Measurements from ENCODE around the gene CYBA. TPM values are rescaled to one million over a fixed set of nuclear protein-coding genes. Genes with fewer than 3 reads are reported as not detected.

Gene CYBA
- total and polyA plus RNA-seq, 2 of the 13 experiments (the other 11 are each of a cell fraction or from before 2014, with no cell fraction given), result 196 to 250 TPM

- TF ChIP-seq RAD51 (IDR thresholded peaks at IDR 0.05; ENCODE audit: borderline replicate concordance), result no peak
- TF ChIP-seq ZNF75D (CRISPR knock-in tag; IDR thresholded peaks at IDR 0.05; ENCODE audit: borderline replicate concordance), result no peak
- TF ChIP-seq ZNF329 (CRISPR knock-in tag; IDR thresholded peaks at IDR 0.05; ENCODE audit: low read depth), result no peak
- TF ChIP-seq RNF2 (conservative IDR thresholded peaks at IDR 0.05; ENCODE audit: low read depth), result no peak
- TF ChIP-seq SP140L (CRISPR knock-in tag; IDR thresholded peaks at IDR 0.05; ENCODE audit: borderline replicate concordance), result no peak
- no peak for TF ChIP-seq DNMT1 (CRISPR knock-in tag; IDR thresholded peaks at IDR 0.05)
- TF ChIP-seq ZBTB38 (CRISPR knock-in tag; IDR thresholded peaks at IDR 0.05), result no peak
- peak; percentile 71 for TF ChIP-seq STAG1 (CRISPR knock-in tag; IDR thresholded peaks at IDR 0.05)
- TF ChIP-seq ZNF143 (CRISPR knock-in tag; IDR thresholded peaks at IDR 0.05), result no peak
- no peak for TF ChIP-seq ZNF564 (CRISPR knock-in tag; IDR thresholded peaks at IDR 0.05)
- TF ChIP-seq SMAD1 (CRISPR knock-in tag; IDR thresholded peaks at IDR 0.05; ENCODE audit: borderline replicate concordance, low read depth), result no peak
- TF ChIP-seq ZBTB25 (CRISPR knock-in tag; IDR thresholded peaks at IDR 0.05), result no peak
- TF ChIP-seq KLF15 (CRISPR knock-in tag; IDR thresholded peaks at IDR 0.05; ENCODE audit: borderline replicate concordance), result no peak
- TF ChIP-seq NFKB2 (CRISPR knock-in tag; IDR thresholded peaks at IDR 0.05; ENCODE audit: borderline replicate concordance), result no peak
- TF ChIP-seq ZNF879 (CRISPR knock-in tag; IDR thresholded peaks at IDR 0.05), result no peak
- no peak for TF ChIP-seq TEF (CRISPR knock-in tag; IDR thresholded peaks at IDR 0.05)
- no peak for TF ChIP-seq FOXK1 (CRISPR knock-in tag; IDR thresholded peaks at IDR 0.05; ENCODE audit: borderline replicate concordance, low read depth)
- TF ChIP-seq SRSF9 (IDR thresholded peaks at IDR 0.05; ENCODE audit: borderline replicate concordance, insufficient read depth, low read depth, low read length, poor library complexity, severe bottlenecking), result no peak
- TF ChIP-seq EHMT2 (IDR thresholded peaks at IDR 0.05; ENCODE audit: borderline replicate concordance, low read depth, low read length), result no peak
- TF ChIP-seq ZBTB7B (CRISPR knock-in tag; IDR thresholded peaks at IDR 0.05), result no peak
- no peak for TF ChIP-seq ZNF562 (CRISPR knock-in tag; IDR thresholded peaks at IDR 0.05; ENCODE audit: borderline replicate concordance)
- TF ChIP-seq, protein P1, sequence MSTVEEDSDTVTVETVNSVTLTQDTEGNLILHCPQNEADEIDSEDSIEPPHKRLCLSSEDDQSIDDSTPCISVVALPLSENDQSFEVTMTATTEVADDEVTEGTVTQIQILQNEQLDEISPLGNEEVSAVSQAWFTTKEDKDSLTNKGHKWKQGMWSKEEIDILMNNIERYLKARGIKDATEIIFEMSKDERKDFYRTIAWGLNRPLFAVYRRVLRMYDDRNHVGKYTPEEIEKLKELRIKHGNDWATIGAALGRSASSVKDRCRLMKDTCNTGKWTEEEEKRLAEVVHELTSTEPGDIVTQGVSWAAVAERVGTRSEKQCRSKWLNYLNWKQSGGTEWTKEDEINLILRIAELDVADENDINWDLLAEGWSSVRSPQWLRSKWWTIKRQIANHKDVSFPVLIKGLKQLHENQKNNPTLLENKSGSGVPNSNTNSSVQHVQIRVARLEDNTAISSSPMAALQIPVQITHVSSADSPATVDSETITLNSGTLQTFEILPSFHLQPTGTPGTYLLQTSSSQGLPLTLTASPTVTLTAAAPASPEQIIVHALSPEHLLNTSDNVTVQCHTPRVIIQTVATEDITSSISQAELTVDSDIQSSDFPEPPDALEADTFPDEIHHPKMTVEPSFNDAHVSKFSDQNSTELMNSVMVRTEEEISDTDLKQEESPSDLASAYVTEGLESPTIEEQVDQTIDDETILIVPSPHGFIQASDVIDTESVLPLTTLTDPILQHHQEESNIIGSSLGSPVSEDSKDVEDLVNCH (CRISPR knock-in tag; IDR thresholded peaks at IDR 0.05), result no peak
- no peak for TF ChIP-seq SIN3B (IDR thresholded peaks at IDR 0.05; ENCODE audit: low read length)
- no peak for TF ChIP-seq REST (IDR thresholded peaks at IDR 0.05; ENCODE audit: borderline replicate concordance in 1 of 2, low read depth in 1 of 2, low read length in 2 of 2)
Observed at GRCh38 chr16:88681084-88681680, 30.3 kb upstream of the CYBA start (continued).
